ENCODE results near the gene BPTF.
A peak's percentile ranks its signal among the peaks of the same experiment; 100 is the strongest.
"Not testable (repeated sequence)": the region's sequence is repeated elsewhere in the genome, so short reads cannot be mapped to it uniquely, and the experiment has no call there.

Gene BPTF

DNA sequence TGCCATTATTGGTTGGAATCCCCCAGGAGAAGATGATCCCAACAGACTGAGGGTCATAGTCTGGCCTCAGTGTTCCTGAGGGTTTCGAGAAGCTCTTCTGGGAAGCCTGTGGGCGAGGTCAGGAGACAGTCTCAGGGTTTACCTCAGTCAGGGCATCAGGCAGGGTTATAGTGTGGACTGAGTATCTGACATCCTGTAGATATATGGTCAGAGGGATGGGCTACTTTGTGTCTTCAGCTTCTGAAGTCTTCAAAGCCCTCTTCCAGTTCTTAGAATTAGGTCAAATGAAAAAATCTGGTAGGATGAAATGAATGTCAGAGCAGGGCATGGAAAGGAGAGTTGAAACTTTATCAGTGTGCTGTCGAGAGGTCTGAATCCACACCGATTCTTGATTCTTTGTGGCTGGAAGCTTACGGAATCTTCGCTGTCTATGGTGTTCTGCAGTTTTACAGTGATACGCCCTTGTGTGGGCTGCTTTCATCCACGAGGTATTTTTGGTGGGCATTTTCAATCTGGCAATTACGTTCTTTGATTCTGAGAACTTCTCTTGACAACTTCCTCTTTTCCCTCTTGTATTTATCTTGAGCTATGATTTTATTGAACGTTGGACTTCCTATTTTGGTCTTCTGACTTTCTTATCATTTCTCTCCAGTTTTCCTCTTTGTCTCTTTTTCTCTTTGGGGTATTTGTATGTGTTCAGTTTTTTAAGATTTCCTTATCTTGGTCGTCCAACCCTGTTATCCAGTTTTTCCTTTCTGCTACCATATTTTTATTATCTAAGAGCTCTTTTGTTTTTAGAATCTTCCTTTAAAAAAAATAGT is 30.4 kb downstream of the BPTF start:
- Histone ChIP-seq H3K4me3 (ENCODE audit: insufficient read depth in 1 of 2, low read depth in 1 of 2, low read length in 2 of 2) (no peak overlapping the region), H3K4me1 (ENCODE audit: control insufficient read depth, insufficient read depth, low read depth, low read length) (peaks cover 5% of the 10 kb centered on the region)
- DNase-seq, result no peak

GRCh38 chr17:67856402-67856801 is 31.1 kb downstream of the BPTF start:
- H2AK5ac ChIP-seq (ENCODE audit: low read length, severe bottlenecking); H3K4me2 ChIP-seq (ENCODE audit: low read length, poor library complexity, severe bottlenecking); H2BK12ac ChIP-seq (ENCODE audit: low read length in 2 of 2); H2BK15ac ChIP-seq (ENCODE audit: low read depth, poor library complexity, severe bottlenecking); H3K79me1 ChIP-seq (replicated peaks; ENCODE audit: low read length, poor library complexity, severe bottlenecking); H3K14ac ChIP-seq (ENCODE audit: low read length in 2 of 2); H2BK120ac ChIP-seq (ENCODE audit: low read depth, low read length); H3K4me3 ChIP-seq (ENCODE audit: insufficient read depth in 1 of 2, low read depth in 1 of 2, low read length in 2 of 2); H4K8ac ChIP-seq (ENCODE audit: low read length); H3K9me3 ChIP-seq (ENCODE audit: control insufficient read depth, low read length); H3K27me3 ChIP-seq (ENCODE audit: control insufficient read depth in 1 of 2, insufficient read depth in 1 of 2, low read length in 2 of 2); H3K18ac ChIP-seq (ENCODE audit: low read depth in 1 of 2, low read length in 2 of 2); H3K9ac ChIP-seq (ENCODE audit: low read length); H3K4me1 ChIP-seq (ENCODE audit: control insufficient read depth, insufficient read depth, low read depth, low read length); H3K23ac ChIP-seq (ENCODE audit: low read length in 2 of 2); H2AFZ ChIP-seq (ENCODE audit: low read depth, low read length); H4K91ac ChIP-seq (ENCODE audit: low read length); H3K27ac ChIP-seq (ENCODE audit: low read length, poor library complexity, severe bottlenecking); H3K4ac ChIP-seq (ENCODE audit: low read depth in 1 of 2, low read length in 2 of 2); DNase-seq: not testable (repeated sequence)
- WGBS, result no CpG with 5 or more reads among the region's 1 CpG
- Histone ChIP-seq H2BK5ac (ENCODE audit: low read depth, low read length, poor library complexity, severe bottlenecking) (peak overlapping the region; percentile 19), H3K36me3 (ENCODE audit: control insufficient read depth in 1 of 2, insufficient read depth in 2 of 2, low read depth in 1 of 2, low read length in 2 of 2) (peaks cover 10 to 19% of the 10 kb centered on the region in 2 experiments)

More for the DNA sequence above, 30.4 kb downstream of the BPTF start:
- H3K36me3 ChIP-seq (ENCODE audit: control insufficient read depth in 1 of 2, insufficient read depth in 2 of 2, low read depth in 1 of 2, low read length in 2 of 2), result peaks cover 10 to 19% of the 10 kb centered on the region in 2 experiments
- no peak overlapping the region for H3K4me2 ChIP-seq (ENCODE audit: low read length, poor library complexity, severe bottlenecking)
- H3K23ac ChIP-seq (ENCODE audit: low read length in 2 of 2), result no peak overlapping the region
- no peak overlapping the region for H2AFZ ChIP-seq (ENCODE audit: low read depth, low read length)
- WGBS, result 99% methylated on average over 9 of the region's 11 CpGs
- no peak overlapping the region for H3K27ac ChIP-seq (ENCODE audit: low read length, poor library complexity, severe bottlenecking)
- H4K91ac ChIP-seq (ENCODE audit: low read length), result no peak overlapping the region
- peaks cover 5% of the 10 kb centered on the region for H3K79me1 ChIP-seq (replicated peaks; ENCODE audit: low read length, poor library complexity, severe bottlenecking)
- H3K4ac ChIP-seq (ENCODE audit: low read depth in 1 of 2, low read length in 2 of 2), result no peak overlapping the region
- H4K8ac ChIP-seq (ENCODE audit: low read length), result no peak overlapping the region
- no peak overlapping the region for H2BK15ac ChIP-seq (ENCODE audit: low read depth, poor library complexity, severe bottlenecking)
- H2BK5ac ChIP-seq (ENCODE audit: low read depth, low read length, poor library complexity, severe bottlenecking), result peak overlapping the region; percentile 19
- no peak overlapping the region for H3K9ac ChIP-seq (ENCODE audit: low read length)
- no peak overlapping the region for H3K14ac ChIP-seq (ENCODE audit: low read length in 2 of 2)
- H3K27me3 ChIP-seq (ENCODE audit: control insufficient read depth in 1 of 2, insufficient read depth in 1 of 2, low read length in 2 of 2), result no peaks in the 10 kb centered on the region
- no peak overlapping the region for H3K18ac ChIP-seq (ENCODE audit: low read depth in 1 of 2, low read length in 2 of 2)
- H2BK12ac ChIP-seq (ENCODE audit: low read length in 2 of 2), result no peak overlapping the region
- no peaks in the 10 kb centered on the region for H3K9me3 ChIP-seq (ENCODE audit: control insufficient read depth, low read length)
- H2BK120ac ChIP-seq (ENCODE audit: low read depth, low read length), result no peak overlapping the region
- no peak overlapping the region for H2AK5ac ChIP-seq (ENCODE audit: low read length, severe bottlenecking)

DNA sequence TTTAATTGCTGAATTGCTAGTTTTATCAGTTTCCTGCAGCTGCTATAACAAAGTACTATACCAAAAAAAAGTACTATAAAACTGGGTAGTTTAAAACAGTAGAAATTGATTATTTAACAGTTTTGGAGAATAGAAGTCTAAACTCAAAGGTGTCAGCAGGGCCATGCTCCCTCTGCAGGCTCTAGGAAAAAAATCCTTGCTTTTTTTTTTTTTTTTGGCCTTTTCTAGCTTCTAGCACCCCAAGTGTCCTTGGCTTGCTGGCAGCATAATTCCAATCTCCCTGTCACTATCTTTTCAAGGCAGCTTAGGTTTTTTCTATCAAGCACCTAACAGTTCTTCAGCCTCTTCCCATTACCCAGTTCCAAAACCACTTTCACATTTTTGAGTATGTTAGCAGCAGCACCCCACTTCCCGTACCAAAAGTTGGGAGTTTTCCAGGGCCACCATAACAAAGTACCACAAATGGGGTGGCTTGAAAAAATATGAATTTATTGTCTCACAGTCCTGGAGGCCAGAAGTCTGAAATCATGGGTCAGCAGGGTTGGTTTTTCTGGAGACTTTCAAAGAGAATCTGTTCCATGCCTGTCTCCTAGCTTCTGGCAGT is 37.4 kb downstream of the BPTF start:
- no peak overlapping the region for H3K18ac ChIP-seq (ENCODE audit: low read depth in 1 of 2, low read length in 2 of 2)
- H3K27ac ChIP-seq (ENCODE audit: low read length, poor library complexity, severe bottlenecking), result no peak overlapping the region
- no peak for DNase-seq
- no peaks in the 10 kb centered on the region for H3K9me3 ChIP-seq (ENCODE audit: control insufficient read depth, low read length)
- no peaks in the 10 kb centered on the region for H3K27me3 ChIP-seq (ENCODE audit: control insufficient read depth in 1 of 2, insufficient read depth in 1 of 2, low read length in 2 of 2)
- no peak overlapping the region for H2BK12ac ChIP-seq (ENCODE audit: low read length in 2 of 2)
- peaks cover 3% of the 10 kb centered on the region for H3K4me1 ChIP-seq (ENCODE audit: control insufficient read depth, insufficient read depth, low read depth, low read length)
- H2BK15ac ChIP-seq (ENCODE audit: low read depth, poor library complexity, severe bottlenecking), result no peak overlapping the region
- H3K9ac ChIP-seq (ENCODE audit: low read length), result no peak overlapping the region
- no peak overlapping the region for H2AK5ac ChIP-seq (ENCODE audit: low read length, severe bottlenecking)
- no peak overlapping the region for H2BK5ac ChIP-seq (ENCODE audit: low read depth, low read length, poor library complexity, severe bottlenecking)
- H4K8ac ChIP-seq (ENCODE audit: low read length), result no peak overlapping the region
- H3K79me1 ChIP-seq (replicated peaks; ENCODE audit: low read length, poor library complexity, severe bottlenecking), result peaks cover 12% of the 10 kb centered on the region
- WGBS, result no CpG with 5 or more reads among the region's 1 CpG
- no peak overlapping the region for H3K4me3 ChIP-seq (ENCODE audit: insufficient read depth in 1 of 2, low read depth in 1 of 2, low read length in 2 of 2)
- no peak overlapping the region for H3K4ac ChIP-seq (ENCODE audit: low read depth in 1 of 2, low read length in 2 of 2)
- H3K14ac ChIP-seq (ENCODE audit: low read length in 2 of 2), result no peak overlapping the region
- H3K4me2 ChIP-seq (ENCODE audit: low read length, poor library complexity, severe bottlenecking), result no peak overlapping the region
- H2BK120ac ChIP-seq (ENCODE audit: low read depth, low read length), result no peak overlapping the region
- H2AFZ ChIP-seq (ENCODE audit: low read depth, low read length), result no peak overlapping the region
- no peak overlapping the region for H3K23ac ChIP-seq (ENCODE audit: low read length in 2 of 2)
- peaks cover 0 to 7% of the 10 kb centered on the region in 2 experiments for H3K36me3 ChIP-seq (ENCODE audit: control insufficient read depth in 1 of 2, insufficient read depth in 2 of 2, low read depth in 1 of 2, low read length in 2 of 2)
- no peak overlapping the region for H4K91ac ChIP-seq (ENCODE audit: low read length)

DNA sequence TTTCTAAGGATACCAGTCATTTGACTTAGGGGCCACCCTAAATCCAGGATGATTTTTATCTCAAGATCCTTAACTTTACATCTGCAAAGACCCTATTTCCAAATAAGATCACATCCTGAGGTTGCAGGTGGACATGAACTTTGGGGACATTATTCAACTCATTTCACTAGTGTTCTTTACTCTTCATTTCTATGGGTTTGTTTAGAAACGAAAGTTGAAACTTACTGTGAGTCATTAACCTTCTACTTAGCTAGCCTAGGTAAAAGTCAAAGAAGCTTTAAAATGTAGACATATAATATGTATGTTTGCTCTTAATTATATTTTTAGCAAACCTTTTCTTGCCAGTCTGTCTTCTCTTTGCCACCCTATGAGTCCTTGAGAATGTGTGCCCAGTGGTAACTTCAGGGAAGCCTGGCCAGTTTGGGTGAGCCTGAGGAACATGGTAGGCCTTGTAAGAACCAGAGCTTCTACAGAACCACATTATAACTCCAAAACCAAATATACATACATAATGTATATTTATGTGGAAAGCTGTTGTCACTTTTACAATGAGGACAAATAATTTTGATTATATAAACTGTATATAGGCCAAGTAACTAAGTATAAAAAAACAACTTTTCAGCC is 38.4 kb downstream of the BPTF start:
- H2BK5ac ChIP-seq (ENCODE audit: low read depth, low read length, poor library complexity, severe bottlenecking), result no peak overlapping the region
- H2BK12ac ChIP-seq (ENCODE audit: low read length in 2 of 2), result no peak overlapping the region
- H3K4me1 ChIP-seq (ENCODE audit: control insufficient read depth, insufficient read depth, low read depth, low read length), result peaks cover 3% of the 10 kb centered on the region
- H3K27ac ChIP-seq (ENCODE audit: low read length, poor library complexity, severe bottlenecking), result no peak overlapping the region
- peaks cover 0 to 7% of the 10 kb centered on the region in 2 experiments for H3K36me3 ChIP-seq (ENCODE audit: control insufficient read depth in 1 of 2, insufficient read depth in 2 of 2, low read depth in 1 of 2, low read length in 2 of 2)
- H3K9ac ChIP-seq (ENCODE audit: low read length), result no peak overlapping the region
- no peak overlapping the region for H3K4ac ChIP-seq (ENCODE audit: low read depth in 1 of 2, low read length in 2 of 2)
- H3K4me2 ChIP-seq (ENCODE audit: low read length, poor library complexity, severe bottlenecking), result no peak overlapping the region
- no peak overlapping the region for H2AK5ac ChIP-seq (ENCODE audit: low read length, severe bottlenecking)
- H2BK15ac ChIP-seq (ENCODE audit: low read depth, poor library complexity, severe bottlenecking), result no peak overlapping the region
- no peak overlapping the region for H3K14ac ChIP-seq (ENCODE audit: low read length in 2 of 2)
- DNase-seq, result no peak
- H3K18ac ChIP-seq (ENCODE audit: low read depth in 1 of 2, low read length in 2 of 2), result no peak overlapping the region
- H2AFZ ChIP-seq (ENCODE audit: low read depth, low read length), result no peak overlapping the region
- H4K91ac ChIP-seq (ENCODE audit: low read length), result no peak overlapping the region
- no peaks in the 10 kb centered on the region for H3K27me3 ChIP-seq (ENCODE audit: control insufficient read depth in 1 of 2, insufficient read depth in 1 of 2, low read length in 2 of 2)
- H3K4me3 ChIP-seq (ENCODE audit: insufficient read depth in 1 of 2, low read depth in 1 of 2, low read length in 2 of 2), result no peak overlapping the region
- H3K23ac ChIP-seq (ENCODE audit: low read length in 2 of 2), result no peak overlapping the region
- no CpG with 5 or more reads among the region's 1 CpG for WGBS
- no peaks in the 10 kb centered on the region for H3K9me3 ChIP-seq (ENCODE audit: control insufficient read depth, low read length)
- peaks cover 14% of the 10 kb centered on the region for H3K79me1 ChIP-seq (replicated peaks; ENCODE audit: low read length, poor library complexity, severe bottlenecking)
- H2BK120ac ChIP-seq (ENCODE audit: low read depth, low read length), result no peak overlapping the region
- no peak overlapping the region for H4K8ac ChIP-seq (ENCODE audit: low read length)

Measured in mesenchymal stem cell (in vitro differentiated cells and primary cell).